NCI-H1417 treated with DMSO at 0.1 percent for 48 hours (cell line): Measurements from ENCODE around the gene PEMT.
"Not testable (repeated sequence)": the region's sequence is repeated elsewhere in the genome, so short reads cannot be mapped to it uniquely, and the experiment has no call there.

Source experiments
- DNase-seq: peaks from one replicate; lab custom pipeline; 2025; lab: John Stamatoyannopoulos, UW

The PEMT gene

DNA sequence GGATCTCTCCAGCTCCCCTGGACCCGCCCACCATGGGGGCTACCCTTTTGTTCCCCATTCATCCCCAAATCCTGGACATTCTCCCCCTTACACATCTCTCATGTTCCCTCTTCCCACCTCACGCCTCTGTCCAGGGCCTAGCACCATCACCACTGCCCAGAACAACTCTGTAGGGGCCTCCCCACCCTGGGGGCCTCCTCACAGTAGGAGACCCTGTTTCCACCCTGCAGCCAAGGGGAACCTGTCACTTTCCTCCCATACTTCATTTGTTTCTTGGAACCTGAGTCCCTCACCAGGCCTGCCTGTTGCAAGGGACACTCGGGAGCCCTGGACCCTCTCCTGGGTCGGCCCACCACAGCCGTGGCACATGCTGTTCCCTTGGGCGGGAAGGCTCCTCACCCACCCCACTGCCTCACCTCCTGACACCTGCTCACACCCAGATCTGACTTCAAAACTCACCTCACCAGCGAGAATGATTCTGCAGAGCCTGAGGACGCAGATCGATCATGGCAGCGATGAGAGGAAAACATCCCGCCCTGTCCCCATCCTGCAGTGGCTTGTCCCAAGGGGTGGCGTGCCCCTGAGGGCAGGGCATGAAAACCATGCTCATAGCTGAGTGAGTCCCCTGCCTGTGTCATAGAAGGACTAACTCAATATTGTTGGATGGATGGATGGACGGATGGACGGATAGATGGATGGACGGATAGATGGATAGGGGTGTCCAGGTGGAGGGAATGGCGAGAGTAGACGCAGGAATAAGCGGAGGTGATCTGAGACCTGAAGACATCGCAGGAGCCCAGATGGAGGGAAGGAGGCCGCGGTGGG is 88.6 kb downstream of the PEMT start:
- no peak for DNase-seq

DNA sequence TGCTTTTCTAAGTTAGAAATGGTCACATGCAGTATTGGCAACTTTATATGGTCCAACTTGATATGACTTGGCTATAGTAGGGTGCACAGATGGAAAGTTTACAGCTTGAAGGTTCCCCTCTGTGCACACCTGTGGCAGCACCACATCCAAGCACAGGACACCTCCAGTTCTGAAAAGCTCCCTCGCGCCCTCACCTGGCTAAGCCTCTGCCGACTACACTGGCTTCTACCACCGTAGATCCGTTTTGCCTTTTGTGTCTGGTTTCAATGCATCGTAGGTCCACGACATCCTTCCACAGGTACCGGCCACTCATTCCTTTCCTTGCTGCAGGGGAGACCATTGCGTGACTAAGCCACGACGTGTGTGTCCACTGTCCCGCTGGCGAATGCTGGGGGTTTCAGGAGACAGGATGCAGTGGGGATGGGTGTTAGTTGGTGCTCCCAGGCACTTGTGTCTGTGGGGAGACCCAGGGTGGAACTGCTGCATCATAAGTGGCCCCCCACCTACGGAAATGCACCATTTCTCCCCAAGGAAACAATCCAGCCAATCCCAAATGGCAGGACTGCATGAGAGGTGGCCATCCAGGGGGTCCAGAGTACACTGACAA is 90.4 kb downstream of the PEMT start:
- no peak for DNase-seq

DNA sequence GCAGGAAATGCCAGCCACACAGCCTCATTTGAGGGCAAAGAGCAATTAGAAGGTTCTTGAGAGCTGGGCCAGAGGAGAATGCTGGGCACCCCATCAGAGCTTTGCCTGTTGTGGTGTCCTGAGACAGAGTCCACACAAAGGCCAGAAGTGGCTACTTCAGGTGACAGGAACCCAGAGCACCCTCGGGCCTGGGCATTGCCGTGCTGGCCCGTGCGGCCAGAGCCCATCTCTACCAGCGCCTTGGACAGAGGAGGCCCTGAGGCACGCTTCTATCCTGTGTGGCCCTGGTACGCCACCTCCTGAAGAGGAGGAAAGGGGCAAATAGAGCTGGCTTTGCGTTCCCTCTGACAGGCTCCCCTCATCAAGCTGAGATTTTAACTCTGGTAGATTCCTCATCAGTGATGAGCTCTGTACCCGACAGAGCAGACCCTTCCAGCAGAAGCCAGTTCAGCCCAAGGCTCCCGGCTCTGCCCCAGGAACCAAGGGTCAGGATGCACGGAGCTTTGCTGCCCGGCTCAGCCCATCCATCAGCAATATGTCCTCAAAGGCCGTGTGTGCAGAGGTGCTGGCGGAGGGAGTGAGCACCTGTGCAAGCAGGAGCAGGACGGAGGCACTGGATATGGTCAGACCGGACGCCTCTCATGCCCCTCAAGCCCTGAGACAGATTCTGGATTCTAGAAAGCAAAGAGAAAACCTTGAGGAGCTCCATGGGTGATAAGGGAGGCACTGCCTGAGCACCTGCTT is 91.9 kb downstream of the PEMT start:
- DNase-seq: no peak

DNA sequence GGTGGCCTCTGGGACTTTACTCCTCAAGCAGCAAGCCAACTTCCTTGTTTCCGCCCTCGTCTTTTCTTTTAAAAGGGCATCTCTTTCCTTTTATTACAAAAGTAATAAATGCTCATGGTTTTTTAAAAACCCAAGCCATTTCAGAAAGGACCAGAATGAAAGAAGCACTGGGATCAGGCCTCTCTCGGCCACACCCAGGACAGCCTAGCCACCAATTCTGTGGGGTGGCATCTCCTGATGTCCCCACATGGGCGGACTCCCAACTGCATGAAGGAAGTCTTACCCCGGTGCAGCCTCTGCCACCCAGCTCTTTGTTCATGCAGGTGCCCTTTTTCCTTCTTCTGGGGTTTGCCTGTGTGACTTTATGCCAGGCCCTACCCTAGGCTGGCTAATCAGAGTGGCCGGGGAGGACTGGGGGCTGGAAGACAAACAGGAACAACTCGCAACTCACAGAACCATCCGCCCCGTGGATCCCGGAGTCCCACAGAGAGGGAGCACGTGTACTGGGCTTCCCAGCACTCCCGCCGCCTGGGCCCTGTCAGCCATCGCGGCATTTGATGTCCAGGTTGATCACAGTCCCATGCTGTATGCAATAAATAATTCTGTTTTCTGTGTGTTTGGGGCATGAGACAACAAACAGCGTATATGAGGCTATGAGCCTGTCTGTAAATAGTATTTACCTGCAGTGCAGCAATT is 92.8 kb downstream of the PEMT start:
- DNase-seq: no peak

DNA sequence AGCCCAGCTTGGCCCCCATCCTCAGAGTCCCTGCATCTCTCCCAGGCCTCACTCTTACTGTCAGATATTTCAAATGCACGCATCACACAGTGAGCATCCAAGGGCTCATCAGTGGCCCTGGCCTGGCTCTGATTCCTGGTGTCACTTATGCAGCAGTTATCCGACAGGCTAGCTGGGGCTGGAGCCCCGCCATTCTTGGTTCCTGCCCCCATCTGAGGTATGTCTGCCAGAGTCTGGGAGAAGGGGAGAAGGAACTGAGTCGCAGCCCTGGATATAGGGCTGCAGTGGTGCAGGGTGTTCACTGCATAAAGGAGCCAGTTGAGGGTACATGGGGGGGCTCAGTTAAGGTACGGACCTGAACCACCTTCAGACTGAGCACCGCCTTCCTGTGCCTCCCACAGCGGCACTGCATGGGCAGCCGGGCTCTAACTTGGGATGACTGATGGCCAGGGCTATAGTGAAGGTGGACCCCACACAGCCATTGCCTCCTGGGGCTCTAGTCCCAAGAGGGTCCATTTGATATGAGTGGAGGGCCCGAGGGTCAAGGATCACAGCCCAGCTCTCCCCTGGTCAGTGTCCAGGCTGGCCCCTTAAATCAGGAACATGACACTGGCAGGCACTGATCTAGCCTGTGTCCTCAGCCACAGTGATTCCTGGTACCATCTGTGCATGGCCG is 93.5 kb downstream of the PEMT start:
- no peak for DNase-seq

DNA sequence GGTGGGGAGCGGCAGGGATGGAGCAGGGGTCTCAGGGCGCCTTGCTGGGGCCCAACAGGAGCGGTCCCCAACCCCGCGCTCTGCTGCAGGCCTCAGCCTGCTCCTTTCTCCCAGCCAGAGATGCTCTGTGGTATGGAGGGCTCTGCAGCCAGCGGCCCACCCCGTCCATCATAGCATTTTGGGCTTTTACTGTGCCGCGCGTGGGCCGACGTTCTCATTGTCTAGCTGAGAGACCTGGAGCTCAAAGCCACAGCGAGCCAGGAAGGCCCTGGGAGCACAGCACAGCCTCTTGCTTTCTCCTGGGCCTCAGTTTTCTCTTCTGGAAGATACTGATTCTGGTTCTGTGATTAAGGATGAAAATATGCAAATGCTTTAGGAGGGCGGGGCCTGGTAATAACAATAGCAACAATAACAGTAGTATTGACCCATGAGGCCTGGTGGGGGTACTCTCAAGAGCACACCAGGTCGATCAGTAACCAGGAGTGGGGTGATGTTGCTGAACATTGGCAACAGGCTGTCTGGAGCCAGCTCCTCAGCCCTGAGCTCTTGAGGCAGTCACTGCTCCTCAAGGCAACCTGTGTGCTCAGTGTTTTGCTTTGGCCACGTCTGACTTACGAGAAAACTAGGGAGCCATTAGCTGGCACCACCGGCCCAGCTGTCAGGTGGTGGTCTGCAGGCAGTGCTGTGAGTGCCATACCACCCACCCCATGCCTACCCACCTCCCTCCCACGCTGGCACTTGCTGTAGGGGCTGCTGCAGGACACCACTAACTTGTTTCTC is 94.3 kb downstream of the PEMT start:
- DNase-seq: no peak

DNA sequence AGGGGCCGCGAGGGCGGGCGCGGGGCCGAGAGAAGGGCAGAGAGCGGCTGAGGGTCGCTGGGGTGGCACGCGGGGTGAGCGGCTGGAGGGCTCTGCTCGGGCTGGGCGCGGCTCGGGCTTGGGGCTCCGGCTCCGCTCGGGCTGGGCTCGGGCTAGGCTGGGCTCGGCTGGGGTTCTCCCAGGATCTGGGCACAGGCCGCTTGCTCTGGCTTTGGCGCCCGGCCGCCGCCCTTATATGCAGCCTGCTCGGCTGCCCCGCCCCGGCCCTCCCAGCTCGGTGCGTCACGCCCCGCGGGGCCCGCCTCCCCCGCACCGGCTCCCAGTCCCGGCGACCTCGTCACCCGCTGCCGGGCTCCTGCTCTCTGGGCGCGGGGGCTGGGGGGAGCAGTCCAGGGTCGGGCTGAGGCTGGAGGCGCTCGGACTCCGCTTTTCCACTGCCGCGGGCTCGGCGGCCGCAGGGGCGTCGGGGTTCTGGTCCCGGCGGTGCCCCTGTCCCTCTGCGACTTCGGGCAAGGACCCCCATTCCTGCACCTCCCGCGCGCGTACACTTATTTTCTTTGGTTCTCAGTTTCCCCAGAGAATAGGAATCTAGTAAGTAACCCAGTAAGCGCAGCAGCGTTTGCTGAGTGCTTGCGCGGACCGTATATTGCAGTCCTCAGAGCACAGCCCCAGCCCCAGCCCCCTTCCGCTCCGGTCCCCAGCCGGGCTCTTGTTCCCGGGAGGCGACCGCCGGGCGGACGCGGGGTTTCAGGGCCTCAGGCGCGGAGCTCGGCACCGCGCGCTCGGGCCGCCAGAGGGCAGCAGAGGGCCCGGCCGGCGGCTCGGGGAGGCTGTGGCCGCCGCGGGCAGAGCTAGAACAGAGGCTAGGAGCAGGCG is 95.1 kb downstream of the PEMT start, which contains the start of gene RASD1:
Gene RASD1 (minus strand): TSS at position 207 of the 876 bp plus-strand sequence. CDS start 214 bp downstream, outside the sequence.
- no peak for DNase-seq

DNA sequence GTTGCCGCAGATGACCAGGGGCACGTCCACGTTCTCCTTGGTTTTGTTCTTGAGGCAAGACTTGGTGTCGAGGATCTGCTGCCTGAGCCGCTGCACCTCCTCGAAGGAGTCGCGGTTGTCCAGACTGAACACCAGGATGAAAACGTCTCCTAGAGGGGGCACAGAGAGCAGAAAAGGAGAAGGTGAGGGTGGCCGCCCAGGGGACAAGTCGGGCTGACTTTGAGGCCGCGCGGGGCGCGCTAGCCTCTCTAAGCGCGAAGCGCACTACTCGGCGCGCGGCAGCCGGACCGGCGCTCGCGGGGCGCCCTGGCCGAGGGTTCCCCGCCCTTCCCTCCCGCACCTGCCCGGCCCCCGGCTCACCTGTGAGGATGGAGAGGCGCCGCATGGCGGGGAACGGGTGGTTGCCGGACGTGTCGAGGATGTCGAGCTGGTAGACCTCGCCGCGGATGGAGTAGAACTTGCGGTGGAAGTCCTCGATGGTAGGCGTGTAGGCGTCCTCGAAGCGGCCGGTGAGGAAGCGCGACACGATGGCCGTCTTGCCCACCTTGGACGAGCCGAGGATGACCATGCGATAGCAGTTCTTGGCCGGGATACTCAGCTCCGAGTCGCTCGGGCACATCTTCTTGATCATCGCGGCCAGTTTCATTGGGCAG is 95.8 kb downstream of the PEMT start:
- DNase-seq: no peak

DNA sequence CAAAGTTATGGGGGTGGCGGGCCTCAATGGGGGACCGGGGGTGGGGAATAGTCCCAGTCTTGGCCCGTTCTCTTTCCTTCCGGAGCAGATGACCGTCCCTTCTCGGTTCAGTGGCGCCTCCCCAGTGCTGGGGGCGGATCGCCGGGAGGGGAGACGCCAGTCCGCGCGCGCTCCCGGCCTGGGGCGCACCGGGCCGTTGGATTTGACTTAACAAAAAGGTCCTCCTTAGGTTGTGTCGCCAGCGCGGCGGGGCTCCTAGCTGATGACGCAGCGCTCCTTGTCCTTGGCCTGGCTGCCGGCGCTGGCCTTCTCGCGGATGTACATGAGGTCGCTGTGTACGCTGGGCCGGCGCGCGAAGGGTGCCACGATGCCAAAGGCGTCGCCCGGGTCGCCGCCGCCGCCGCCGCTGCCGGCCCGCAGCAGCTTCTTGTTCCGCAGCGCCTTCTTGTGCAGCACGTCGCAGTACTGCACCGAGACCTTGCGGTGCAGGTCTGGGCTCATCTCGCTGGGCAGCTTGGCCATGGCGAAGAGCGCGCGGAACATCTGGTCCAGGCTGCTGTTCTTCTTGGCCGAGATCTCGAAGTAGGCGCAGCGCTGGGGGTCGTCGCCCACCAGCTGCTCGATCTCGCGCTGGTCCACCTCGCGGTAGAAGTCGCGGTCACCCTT is 96.5 kb downstream of the PEMT start:
- DNase-seq: no peak

DNA sequence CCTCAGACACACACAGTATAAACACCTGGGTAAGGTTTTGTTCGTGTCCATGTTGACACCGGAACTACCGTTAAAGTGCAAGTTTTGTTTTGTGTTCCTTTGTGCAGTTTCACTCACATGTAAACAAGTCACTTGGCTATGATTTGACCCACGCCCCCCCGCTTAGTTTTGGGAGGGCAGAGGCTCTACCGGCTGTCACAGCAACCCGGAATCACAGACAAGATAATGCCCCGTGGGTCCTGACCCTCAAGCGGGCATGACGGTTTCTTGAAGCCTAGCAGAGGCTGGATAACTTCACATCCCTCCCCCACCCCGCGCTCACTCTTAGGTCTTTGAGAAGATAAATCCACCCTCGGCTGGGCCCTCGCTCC is 97.0 kb downstream of the PEMT start:
- DNase-seq: no peak

DNA sequence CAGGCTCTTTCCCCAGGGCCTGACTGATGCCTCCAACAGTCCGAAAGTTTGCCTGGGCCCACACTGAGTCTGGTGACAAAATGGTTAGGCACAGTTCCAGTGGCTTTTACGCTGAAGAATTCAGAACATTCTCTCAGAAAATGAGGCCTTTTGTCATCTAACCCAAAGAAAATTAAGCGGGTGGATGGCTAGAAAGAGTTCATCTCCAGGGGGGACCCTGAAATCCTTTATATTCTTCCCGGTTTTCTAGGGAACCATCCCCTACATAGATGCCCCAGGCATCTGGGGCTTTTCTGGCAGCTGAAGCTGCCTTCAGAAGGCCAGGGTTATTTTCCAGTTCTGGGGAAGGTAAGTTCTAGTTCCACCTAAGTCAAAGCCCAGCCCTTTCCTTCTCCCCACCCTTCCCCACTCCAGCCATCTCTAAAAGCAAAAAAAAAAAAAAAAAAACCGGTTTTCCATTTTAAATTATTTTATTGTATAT is 97.5 kb downstream of the PEMT start:
- DNase-seq: no peak

DNA sequence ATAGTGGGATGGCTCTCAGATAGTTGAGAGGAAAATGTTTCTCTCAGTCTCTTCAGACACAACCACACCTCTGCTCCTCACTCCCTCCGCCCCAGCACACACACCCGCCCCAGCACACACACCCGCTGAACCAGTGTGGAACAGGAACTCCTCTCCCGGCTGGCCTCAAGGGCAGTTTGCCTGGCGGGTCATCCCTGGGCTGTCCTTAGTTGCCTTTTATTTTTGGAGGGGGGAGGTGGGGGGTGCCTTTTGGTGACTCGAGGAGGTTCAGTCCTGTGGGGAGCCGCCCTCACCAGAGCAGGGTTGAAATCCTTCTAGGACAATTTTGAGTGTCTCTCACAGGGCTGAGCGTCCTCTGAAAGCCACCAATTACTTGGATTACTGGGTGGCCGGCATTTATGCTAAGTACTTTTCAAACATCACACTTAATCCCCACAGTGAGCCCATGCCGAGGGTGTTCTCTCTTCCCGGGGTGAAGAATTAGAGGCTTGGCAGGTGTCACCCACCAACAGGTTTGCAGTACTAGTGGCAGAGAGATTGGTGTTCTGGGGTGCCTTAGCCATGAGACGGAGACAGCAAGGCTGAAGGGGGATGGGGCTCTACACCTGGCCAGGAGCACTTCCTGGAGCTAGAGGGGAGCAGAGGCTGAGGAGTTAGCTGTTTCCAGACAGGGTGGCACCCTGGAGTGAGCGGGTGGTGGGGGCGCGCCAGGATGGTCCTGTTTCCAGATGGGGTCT is 98.1 kb downstream of the PEMT start:
- DNase-seq: no peak

DNA sequence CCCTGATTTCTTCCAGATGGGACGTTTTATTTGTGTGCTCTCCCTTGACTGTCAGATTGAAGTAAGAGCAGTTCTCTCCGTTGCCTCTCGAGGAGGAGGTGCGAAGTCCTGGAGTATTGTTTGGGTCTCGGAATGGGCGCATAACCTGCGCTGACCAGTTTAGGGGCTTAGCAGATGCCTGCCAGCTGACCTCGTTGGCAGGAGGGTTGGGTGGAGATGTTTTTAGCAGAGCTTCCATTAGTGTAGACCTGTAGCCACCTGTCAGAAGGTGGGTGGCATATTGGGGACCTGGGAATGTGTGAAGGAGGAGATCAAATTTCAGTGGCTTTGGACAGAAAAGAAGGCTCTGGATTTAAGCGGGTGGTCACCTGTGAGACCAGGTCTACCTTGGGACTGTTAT is 98.9 kb downstream of the PEMT start:
- no peak for DNase-seq

DNA sequence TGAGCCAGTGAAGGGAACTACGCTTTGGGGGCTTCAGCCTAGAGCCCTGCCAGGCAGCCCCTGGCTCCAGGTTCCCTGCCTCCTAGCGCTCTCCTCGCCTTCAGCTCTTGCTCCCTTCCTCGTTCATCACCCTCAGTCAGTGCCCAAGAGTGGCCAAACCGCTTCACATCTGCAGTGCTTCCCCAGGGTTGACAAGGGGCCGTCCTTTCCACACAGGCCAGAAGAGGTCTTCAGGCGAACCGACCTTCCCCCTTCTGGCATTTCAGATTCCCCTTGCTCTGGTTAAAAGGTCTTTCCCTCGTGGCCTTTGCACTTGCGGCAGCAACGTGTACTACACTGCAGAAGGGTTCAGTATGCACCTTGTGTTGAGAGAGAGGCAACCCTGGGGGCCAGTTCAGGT is 99.4 kb downstream of the PEMT start:
- no peak for DNase-seq

DNA sequence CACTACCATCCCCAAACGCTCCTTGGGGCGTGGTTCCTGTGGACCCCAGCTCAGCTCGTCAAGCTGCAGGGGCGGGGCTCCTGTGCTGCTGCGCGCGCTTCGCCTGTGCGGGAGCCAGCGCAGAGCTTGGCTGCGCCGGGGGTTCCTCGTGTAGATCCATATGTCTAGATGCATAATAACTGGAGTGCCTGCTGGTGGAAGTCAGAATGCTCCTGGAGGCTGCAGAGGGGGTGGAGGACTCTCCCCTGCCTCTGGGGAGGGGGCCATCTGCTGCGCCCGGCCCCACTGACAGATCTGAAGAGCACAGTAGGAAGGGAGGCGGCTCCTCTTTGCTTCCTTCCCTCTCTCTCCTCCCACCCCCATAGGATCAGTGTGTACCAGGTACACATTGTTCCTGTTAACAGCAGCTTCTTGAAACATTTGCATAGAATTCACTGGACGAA is 99.9 kb downstream of the PEMT start:
- DNase-seq: no peak

DNA sequence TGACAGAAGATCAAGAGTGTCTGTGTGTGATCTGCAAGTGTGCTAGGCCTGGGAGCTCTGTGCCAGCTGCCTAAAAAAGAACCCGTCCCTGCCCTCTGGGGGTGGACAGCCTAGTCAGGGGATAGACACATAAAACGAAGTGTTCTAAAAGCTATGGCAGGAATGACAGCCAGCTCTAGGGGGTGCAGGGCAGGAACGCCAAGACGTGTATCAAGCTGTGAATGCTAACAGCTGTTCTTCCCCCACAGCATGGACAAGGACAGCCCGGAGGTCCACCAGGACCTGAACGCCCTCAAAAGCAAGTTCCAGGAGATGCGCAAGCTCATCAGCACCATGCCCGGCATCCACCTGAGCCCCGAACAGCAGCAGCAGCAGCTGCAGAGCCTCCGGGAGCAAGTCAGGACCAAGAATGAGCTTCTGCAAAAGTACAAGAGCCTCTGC is 100.5 kb downstream of the PEMT start:
- no peak for DNase-seq

DNA sequence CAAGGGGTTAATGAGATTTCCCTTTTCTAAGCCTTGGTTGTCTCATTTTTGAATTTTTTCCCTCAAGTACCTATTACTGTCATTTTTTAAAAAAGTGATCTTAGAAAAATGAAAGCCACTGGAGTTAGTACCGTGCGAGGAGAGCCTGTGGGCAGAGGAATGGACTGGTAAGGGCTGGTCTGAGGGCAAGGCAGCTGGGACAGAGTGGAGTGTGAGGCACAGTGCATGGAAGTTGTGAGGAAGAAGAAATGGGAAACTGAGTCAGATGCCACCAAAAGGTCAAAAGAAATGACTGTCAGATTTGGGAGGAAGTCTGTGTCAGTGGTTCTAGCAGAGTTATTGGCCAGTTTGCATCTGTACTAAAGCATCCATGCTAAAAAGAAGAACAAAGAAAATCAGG is 103.5 kb downstream of the PEMT start:
- DNase-seq: no peak

DNA sequence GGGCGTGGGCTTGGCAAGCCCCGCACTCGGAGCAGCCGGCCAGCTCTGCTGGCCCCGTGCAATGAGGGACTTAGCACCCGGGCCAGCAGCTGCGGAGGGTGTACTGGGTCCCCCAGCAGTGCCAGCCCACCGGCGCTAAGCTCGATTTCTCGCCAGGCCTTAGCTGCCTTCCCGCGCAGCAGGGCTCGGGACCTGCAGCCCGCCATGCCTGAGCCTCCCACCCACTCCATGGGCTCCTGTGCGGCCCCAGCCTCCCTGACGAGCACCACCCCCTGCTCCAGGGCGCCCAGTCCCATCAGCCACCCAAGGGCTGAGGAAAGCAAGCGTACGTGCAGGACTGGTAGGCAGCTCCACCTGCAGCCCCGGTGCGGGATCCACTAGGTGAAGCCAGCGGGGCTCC is 105.1 kb downstream of the PEMT start:
- DNase-seq: not testable (repeated sequence)
